Measurements from ENCODE around the gene HEXA. TPM values are rescaled to one million over a fixed set of nuclear protein-coding genes. Genes with fewer than 3 reads are reported as not detected.

The HEXA gene
- total and polyA plus RNA-seq, 5 experiments from 2014 or later, result 80.0 to 113 (median 102) TPM

DNA sequence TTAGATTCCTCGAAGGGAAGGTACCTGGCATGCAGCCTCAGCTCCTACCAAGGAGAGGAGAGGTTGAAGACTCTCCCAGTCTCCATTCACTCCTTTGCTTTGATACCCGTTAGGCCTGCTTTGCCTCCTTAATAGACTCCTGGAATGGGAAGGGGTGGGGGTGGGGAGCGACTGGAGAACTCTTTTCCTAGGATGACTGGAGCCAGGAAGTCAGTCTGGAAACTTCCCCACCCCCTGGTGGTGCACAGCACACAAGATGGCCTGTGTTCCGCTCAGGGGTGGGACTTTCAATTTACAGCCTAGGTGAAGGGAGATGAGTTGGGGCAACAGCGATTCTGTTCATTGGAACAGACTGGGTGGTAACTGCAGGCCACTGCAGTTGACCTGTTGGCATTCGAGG is 34.5 kb downstream of the HEXA start:
- H3K36me3 Mint-ChIP-seq, result peaks cover 0 to 68% (median 21%) of the 10 kb centered on the region in 3 donors
- POLR2A ChIA-PET, result no interaction called here
- H3K4me3 Mint-ChIP-seq, result no peak overlapping the region
- no peaks in the 10 kb centered on the region for H3K4me1 Mint-ChIP-seq
- no peaks in the 10 kb centered on the region for H3K27me3 Mint-ChIP-seq
- no peak for DNase-seq
- H3K27ac Mint-ChIP-seq, result peak overlapping the region in 1 of 10 donors; percentile 69
- no peaks in the 10 kb centered on the region for H3K9me3 Mint-ChIP-seq
- no peak for ATAC-seq

DNA sequence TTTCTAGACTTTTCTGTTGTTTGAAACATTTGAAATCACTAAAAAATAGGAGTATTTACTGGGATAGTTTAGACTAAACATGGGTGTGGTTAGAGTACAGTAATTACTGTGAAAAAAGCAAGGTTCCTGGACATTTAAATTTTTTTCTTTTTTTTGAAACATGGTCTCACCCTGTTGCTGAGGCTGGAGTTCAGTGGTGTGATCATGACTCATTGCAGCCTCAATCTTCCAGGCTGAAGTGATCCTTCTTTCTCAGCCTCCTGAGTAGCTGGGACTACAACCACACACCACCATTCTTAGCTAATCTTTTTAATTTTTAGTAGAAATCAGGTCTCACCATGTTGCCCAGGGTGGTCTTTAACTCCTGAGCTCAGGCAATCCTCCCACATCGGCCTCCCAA is 35.4 kb downstream of the HEXA start:
- POLR2A ChIA-PET, result interaction anchor here (1.1 kb wide), 1 partner anchor 35 kb away, joined by 3 read pairs; the partner anchor contains the start of gene HEXA
- ATAC-seq, result no peak
- H3K9me3 Mint-ChIP-seq, result no peaks in the 10 kb centered on the region
- peaks cover under 1 to 59% (median 19%) of the 10 kb centered on the region in 3 donors for H3K36me3 Mint-ChIP-seq
- no peaks in the 10 kb centered on the region for H3K27me3 Mint-ChIP-seq
- H3K27ac Mint-ChIP-seq, result no peak overlapping the region
- no peak for DNase-seq
- H3K4me1 Mint-ChIP-seq, result no peaks in the 10 kb centered on the region
- no peak overlapping the region for H3K4me3 Mint-ChIP-seq

DNA sequence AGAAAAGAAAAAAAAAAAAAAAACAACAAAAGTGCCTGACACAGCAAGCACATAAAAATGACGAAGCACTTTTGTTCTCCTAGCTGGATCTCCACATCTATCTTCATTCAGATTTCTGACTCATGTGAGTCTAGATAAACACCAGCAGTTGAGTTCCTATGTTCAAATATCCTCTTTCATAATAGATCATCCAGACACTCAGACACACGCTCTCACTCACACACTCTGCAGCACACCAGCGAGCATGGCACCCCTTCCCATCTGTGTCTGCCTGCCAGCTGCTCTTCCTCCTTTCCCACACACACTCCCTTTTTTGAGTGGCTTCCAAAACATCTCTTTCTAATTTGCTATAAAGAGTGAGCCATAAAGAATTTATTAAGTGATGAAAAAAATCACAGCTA is 36.0 kb downstream of the HEXA start:
- POLR2A ChIA-PET, result interaction anchor here (1.1 kb wide), 1 partner anchor 36 kb away, joined by 3 read pairs; the partner anchor contains the start of gene HEXA
- no peaks in the 10 kb centered on the region for H3K9me3 Mint-ChIP-seq
- ATAC-seq (no peak), DNase-seq (no peak)
- peak overlapping the region in 4 of 10 donors; percentile 15 to 83 (median 31) for H3K27ac Mint-ChIP-seq
- peaks cover 7 to 60% (median 22%) of the 10 kb centered on the region in 3 donors for H3K36me3 Mint-ChIP-seq
- H3K27me3 Mint-ChIP-seq, result no peaks in the 10 kb centered on the region
- H3K4me3 Mint-ChIP-seq, result no peak overlapping the region
- no peaks in the 10 kb centered on the region for H3K4me1 Mint-ChIP-seq

DNA sequence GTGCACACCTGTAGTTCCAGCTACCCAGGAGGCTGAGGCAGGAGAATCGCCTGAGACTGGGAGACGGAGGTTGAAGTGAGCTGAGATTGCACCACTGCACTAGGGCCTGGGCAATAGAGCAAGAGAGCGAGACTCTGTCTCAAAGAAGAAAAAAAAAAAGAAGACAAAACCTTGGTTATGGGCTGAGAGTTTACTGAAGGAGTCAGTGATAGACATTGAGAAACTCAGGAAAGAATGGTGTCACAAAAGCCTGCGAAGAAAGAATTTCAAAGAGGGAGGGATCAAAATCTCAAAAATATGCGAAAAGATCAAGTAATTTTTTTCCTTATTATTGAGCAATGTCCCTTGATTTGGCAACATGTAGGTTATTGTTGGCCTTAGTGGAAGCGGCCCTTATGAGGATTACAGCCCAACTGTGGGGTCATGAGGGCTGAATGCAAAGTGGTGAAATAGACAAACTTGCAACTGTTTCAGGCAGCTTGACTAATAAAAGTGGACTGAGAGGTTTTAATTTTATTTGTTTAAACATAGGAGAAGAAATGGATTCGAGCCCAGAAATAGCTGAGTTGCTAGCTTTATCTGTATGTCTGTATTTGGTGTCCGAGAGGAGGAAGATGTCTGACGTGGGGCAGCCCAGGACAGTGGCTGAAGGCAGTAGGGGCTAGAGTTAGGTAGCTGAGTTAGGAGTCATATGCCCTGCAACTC is 37.0 kb downstream of the HEXA start:
- ATAC-seq, result no peak
- H3K27ac Mint-ChIP-seq, result peak overlapping the region in 1 of 10 donors; percentile 64
- no peak for DNase-seq
- H3K4me3 Mint-ChIP-seq, result no peak overlapping the region
- H3K4me1 Mint-ChIP-seq, result no peaks in the 10 kb centered on the region
- POLR2A ChIA-PET, result interaction anchor here (0.6 kb wide), 1 partner anchor 116 kb away, joined by 4 read pairs; no protein-coding TSS in a partner anchor
- H3K36me3 Mint-ChIP-seq, result peaks cover 12 to 58% (median 29%) of the 10 kb centered on the region in 3 donors
- no peaks in the 10 kb centered on the region for H3K27me3 Mint-ChIP-seq
- peaks cover 0 to 2% (median 0%) of the 10 kb centered on the region in 9 donors for H3K9me3 Mint-ChIP-seq

DNA sequence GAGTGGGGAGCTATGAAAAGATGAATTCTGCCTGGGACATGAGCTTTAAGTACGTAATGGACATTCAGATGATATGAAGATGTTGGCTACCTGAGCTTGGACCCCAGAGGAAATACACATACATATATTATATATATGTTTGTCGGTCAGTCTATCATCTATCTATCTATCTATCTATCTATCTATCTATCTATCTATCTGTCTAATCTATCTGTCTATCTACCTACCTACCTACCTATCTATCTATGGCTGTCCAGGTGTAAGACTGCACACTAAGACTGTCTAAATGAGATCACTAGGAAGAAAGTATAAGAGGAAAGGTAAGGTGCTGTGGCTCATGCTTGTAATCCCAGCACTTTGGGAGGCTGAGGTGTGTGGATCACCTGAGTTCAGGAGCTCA is 37.7 kb downstream of the HEXA start:
- ATAC-seq (no peak), DNase-seq (no peak)
- H3K27ac Mint-ChIP-seq, result peak overlapping the region in 1 of 10 donors; percentile 64
- H3K4me1 Mint-ChIP-seq, result no peaks in the 10 kb centered on the region
- peaks cover 0 to 2% (median 0%) of the 10 kb centered on the region in 9 donors for H3K9me3 Mint-ChIP-seq
- H3K27me3 Mint-ChIP-seq, result no peaks in the 10 kb centered on the region
- POLR2A ChIA-PET, result no interaction called here
- peaks cover 12 to 58% (median 29%) of the 10 kb centered on the region in 3 donors for H3K36me3 Mint-ChIP-seq
- H3K4me3 Mint-ChIP-seq, result no peak overlapping the region

DNA sequence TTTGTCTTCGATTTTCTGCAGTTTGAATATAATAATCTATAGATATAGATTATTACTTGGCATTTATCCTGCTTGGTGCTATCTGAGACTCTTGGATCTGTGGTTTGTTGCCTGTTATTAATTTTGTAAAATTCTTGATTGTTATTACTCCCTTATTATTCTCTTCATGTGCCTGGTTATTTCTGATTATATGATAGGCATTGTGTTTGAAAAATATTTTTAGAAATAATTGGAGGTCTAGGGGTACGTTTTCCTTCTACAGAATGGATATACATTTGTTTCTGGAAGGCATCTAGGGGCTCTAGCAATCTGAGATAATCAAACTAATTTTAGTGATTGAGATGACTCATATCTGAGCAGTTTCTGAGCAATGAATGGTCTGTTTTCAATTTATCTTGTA is 41.0 kb downstream of the HEXA start:
- Mint-ChIP-seq H3K9me3 (peaks cover 0 to 2% (median 0%) of the 10 kb centered on the region in 9 donors), H3K36me3 (peaks cover 12 to 52% (median 33%) of the 10 kb centered on the region in 3 donors), H3K27me3 (no peaks in the 10 kb centered on the region), H3K4me1 (no peaks in the 10 kb centered on the region), H3K27ac (no peak overlapping the region), H3K4me3 (no peak overlapping the region)
- POLR2A ChIA-PET, result no interaction called here
- ATAC-seq, result no peak
- DNase-seq, result no peak

DNA sequence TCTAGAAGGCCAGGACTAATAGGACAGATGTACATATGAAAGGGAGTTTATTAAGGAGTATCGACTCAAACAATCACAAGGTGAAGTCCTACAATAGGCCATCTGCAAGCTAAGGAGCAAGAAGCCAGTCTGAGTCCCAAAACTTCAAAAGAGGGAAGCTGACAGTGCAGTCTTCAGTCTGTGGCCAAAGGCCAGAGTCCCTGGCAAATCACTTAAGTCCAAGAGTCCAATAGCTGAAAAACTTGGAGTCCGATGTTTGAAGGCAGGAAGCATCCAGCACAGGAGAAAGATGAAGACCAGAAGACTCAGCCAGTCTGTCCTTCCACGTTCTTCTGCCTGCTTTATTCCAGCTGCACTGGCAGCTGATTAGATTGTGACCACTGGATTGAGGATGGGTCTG is 44.8 kb downstream of the HEXA start:
- H3K4me3 Mint-ChIP-seq, result no peak overlapping the region
- no peak overlapping the region for H3K27ac Mint-ChIP-seq
- no peak for DNase-seq
- POLR2A ChIA-PET, result no interaction called here
- peaks cover 0 to 2% (median 0%) of the 10 kb centered on the region in 9 donors for H3K9me3 Mint-ChIP-seq
- peaks cover 0 to 2% (median 0%) of the 10 kb centered on the region in 4 donors for H3K4me1 Mint-ChIP-seq
- no peak for ATAC-seq
- no peaks in the 10 kb centered on the region for H3K27me3 Mint-ChIP-seq
- H3K36me3 Mint-ChIP-seq, result peaks cover 25 to 64% (median 44%) of the 10 kb centered on the region in 3 donors

DNA sequence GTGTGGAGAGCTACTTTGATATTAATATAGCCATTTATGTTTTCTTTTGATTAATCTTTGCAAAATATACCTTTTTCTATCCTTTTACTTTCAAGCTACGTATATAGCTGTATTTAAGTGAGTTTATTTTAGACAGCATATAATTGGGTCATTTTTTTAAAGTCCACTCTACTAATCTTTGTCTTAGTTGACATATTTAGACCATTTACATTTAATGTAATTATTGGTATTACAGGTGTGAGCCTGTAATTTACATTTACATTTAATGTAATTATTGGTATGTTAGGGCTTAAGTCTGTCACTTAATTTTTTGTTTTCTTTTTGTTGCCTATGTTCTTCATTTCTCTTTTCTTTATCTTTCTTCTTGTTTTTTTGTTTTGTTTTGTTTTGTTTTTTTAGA is 52.1 kb downstream of the HEXA start:
- DNase-seq (no peak), ATAC-seq (no peak)
- POLR2A ChIA-PET, result no interaction called here
- H3K9me3 Mint-ChIP-seq, result peaks cover 3 to 20% (median 12%) of the 10 kb centered on the region in 9 donors
- peaks cover 0 to 4% (median 0%) of the 10 kb centered on the region in 5 donors for H3K27me3 Mint-ChIP-seq
- no peak overlapping the region for H3K27ac Mint-ChIP-seq
- H3K4me3 Mint-ChIP-seq, result no peak overlapping the region
- peaks cover 31 to 38% (median 35%) of the 10 kb centered on the region in 3 donors for H3K36me3 Mint-ChIP-seq
- H3K4me1 Mint-ChIP-seq, result peaks cover 11 to 15% (median 14%) of the 10 kb centered on the region in 4 donors

DNA sequence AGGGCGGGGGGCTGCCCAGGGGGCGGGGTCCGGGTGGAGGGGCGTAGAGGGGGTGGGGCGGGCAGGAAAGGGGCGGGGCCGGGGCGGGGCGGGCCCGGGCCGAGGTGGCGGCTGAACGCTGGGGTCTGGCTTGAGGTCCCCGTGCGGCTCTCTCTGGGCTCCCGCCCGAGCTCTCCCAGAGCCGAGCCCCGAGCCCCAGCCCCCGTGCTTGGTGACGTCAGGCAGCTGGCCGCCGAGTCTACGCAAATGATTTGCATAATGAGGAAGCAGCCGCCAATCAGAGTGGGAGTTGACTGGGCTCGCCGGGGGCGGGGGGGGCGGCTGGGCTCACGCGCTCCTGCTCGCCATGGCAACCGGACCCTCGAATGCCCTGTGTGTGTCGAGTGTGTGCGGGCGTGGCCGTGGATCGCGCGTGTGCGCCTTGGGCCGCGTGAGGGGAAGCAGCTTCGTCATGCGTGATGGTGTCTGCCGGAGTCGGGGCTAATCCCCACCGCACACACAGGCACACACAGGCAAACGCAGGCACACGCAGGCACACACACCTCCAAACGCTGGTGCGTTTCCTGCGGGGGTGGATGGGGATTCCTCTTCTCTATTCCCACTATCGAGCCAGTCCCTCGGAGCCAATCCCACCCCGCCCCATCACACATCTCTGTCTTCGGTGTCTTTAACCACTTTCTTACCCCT is 55.7 kb downstream of the HEXA start, which contains the start of gene CELF6:
Gene CELF6 (minus strand): TSS at position 173 of the 687 bp plus-strand sequence. CDS start 283 bp downstream, outside the sequence.
- Mint-ChIP-seq H3K4me1 (peaks cover 15 to 21% (median 18%) of the 10 kb centered on the region in 4 donors), H3K27ac (peak within 1 kb of the TSS; percentile 26 to 89 (median 84)), H3K27me3 (peaks cover 0 to 4% (median 0%) of the 10 kb centered on the region in 5 donors)

DNA sequence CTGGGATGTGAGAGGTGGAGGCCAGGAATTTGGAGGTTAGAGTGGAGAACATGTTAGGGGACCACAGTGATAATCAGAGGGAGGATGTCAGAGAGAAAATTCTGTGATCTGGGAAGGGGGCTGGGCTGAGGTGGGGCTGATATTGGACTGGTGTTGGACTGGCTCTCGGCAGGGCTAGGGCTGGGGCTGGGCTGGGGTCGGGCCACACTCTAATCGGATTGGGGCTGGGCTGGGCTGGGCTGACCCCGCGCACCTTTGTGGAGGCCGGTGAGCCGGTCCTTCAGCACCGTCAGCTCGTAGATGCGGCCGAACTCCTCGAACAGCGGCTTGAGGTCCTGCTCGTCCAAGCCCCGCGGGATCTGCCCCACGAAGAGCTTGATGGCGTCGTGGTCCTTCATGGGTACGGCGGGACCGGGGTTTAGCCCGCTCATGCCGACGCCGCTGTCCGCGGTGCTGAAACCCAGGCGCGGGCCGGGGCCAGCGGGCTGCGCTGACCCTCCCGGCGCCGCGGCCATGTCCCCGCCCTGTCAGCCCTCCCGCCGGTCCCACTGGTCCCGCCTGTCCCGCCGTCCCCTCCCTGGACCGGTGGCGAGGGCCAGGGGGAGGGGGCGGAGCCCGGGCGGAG is 56.3 kb downstream of the HEXA start:
- ATAC-seq, result peak; percentile 25 to 69
- Mint-ChIP-seq H3K9me3 (peaks cover 3 to 11% (median 7%) of the 10 kb centered on the region in 9 donors), H3K4me1 (peaks cover 15 to 21% (median 18%) of the 10 kb centered on the region in 4 donors), H3K4me3 (peak overlapping the region; percentile 59 to 84 (median 78)), H3K27ac (peak overlapping the region in 8 of 10 donors; percentile 16 to 88 (median 68)), H3K27me3 (peaks cover 0 to 3% (median 0%) of the 10 kb centered on the region in 5 donors), H3K36me3 (peaks cover 7 to 12% (median 8%) of the 10 kb centered on the region in 3 donors)
- DNase-seq, result peak; percentile 22 to 69 (median 45)
- POLR2A ChIA-PET, result interaction anchor here (1.3 to 1.4 kb wide), 2 partner anchors 57 to 93 kb away, joined by 3 to 4 read pairs; no protein-coding TSS in a partner anchor

More for the DNA sequence above, 55.7 kb downstream of the HEXA start, which contains the start of gene CELF6:
- Mint-ChIP-seq H3K4me3 (peak within 1 kb of the TSS; percentile 74 to 90 (median 84)), H3K9me3 (peaks cover 3 to 17% (median 12%) of the 10 kb centered on the region in 9 donors), H3K36me3 (peaks cover 8 to 19% (median 14%) of the 10 kb centered on the region in 3 donors)
- peak; percentile 82 to 85 for ATAC-seq
- DNase-seq, result peak; percentile 58 to 87 (median 72)
- POLR2A ChIA-PET, result interaction anchor here (1.3 to 1.4 kb wide), 2 partner anchors 56 to 93 kb away, joined by 3 to 4 read pairs; no protein-coding TSS in a partner anchor

DNA sequence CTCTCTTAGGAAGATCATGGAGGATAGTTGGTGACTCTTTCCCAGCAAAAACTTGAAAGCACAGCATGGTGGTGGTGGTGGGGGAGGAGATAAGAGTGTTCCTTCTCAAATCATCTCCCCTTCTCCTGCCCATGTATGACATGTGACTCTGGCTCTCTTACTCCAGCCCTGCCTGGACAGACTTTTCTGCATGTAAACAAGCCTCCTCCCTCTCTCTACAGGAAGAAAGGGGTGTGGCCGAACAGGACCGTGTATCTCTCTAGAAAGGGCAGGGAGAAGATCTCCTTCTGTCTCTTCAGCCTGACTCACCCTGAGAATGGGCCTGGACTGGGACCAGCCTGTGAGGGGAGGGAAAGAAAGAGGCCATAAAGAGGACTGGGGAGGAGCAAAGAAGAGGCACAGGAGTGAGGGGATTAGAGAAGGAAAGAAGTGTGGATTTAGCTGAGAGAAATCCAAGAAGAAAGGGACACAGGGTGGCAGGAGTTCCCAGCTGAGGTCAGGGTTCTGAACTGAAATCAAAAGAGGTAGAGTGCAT is 57.3 kb downstream of the HEXA start:
- no peak for DNase-seq
- Mint-ChIP-seq H3K4me3 (peak overlapping the region; percentile 59 to 84 (median 76)), H3K27ac (peak overlapping the region in 7 of 10 donors; percentile 16 to 88 (median 64)), H3K27me3 (peaks cover 0 to 3% (median 0%) of the 10 kb centered on the region in 5 donors), H3K9me3 (peaks cover 0 to 4% (median 0%) of the 10 kb centered on the region in 9 donors), H3K36me3 (peaks cover 0 to 2% (median 2%) of the 10 kb centered on the region in 3 donors), H3K4me1 (peaks cover 15 to 21% (median 18%) of the 10 kb centered on the region in 4 donors)
- ATAC-seq, result no peak
- POLR2A ChIA-PET, result no interaction called here

Measured in naive thymus-derived CD8-positive, alpha-beta T cell (primary cell).